HCT116 (cell line): ENCODE data around the gene REXO4. TPM values are rescaled to one million over a fixed set of nuclear protein-coding genes. Genes with fewer than 3 reads are reported as not detected.

ENCODE experiments used
- ATAC-seq: fragments of 200-7000 bp; cut with Tn5 transposase; 2 replicates; pipeline ENCODE4 v1.9.1; 2020; ENCODE audit warnings: mild to moderate bottlenecking, moderate library complexity
- BruUV-seq: library from RNA; stranded (reverse); fragments of 400-500 nt; replicated peaks from 2 replicates; lab custom pipeline; 2021; lab: Mats Ljungman, UMichigan
- CTCF ChIA-PET: fragments of 300-600 bp; sonication (Branson Sonifier 250); formaldehyde crosslinking; loops from one replicate; lab custom pipeline; 2021; ENCODE audit warnings: antibody characterized with exemption; lab: Charles Lee
- POLR2A ChIA-PET: fragments of 300-600, 350-600 bp; sonication (Branson Sonifier 250); formaldehyde crosslinking; loops from one replicate; lab custom pipeline; 2021; ENCODE audit warnings: antibody characterized with exemption; lab: Charles Lee
- RAD21 ChIA-PET, 2 experiments: fragments of 300-600 bp; sonication (Branson Sonifier 250); formaldehyde crosslinking; loops; one replicate each; lab custom pipeline; 2023; ENCODE audit warnings: low total read pairs in 2 of 2; ENCODE audit not compliant: uncharacterized antibody in 2 of 2, unreplicated experiment in 2 of 2, low non-redundant PET in 1 of 2; lab: Charles Lee
- DNase-seq: peaks from one replicate; pipeline ENCODE4 v3.0.0-alpha.2; 2010; ENCODE audit warnings: low read depth, low spot score
- H2AFZ ChIP-seq: fragments of 200-600 bp; shearing (Covaris generic), sonication (generic); 2 replicates; pipeline ENCODE4 v1.6.1; 2017; ENCODE audit warnings: low read depth, mixed run types, mixed read lengths, antibody characterized with exemption, low read length; ENCODE audit not compliant: poor library complexity, severe bottlenecking
- H3K27ac ChIP-seq: 2 replicates; pipeline ENCODE4 v1.5.1; 2012; ENCODE audit warnings: low read depth, low read length
- H3K27me3 ChIP-seq: fragments of 200-600 bp; sonication (generic); 2 replicates; pipeline ENCODE4 v1.6.1; 2016; ENCODE audit warnings: mixed run types, low read length, mixed read lengths; ENCODE audit not compliant: insufficient read depth
- H3K36me3 ChIP-seq, 2 experiments: fragments of 200-500 bp in 1 of 2; fragments of 200-600 bp in 1 of 2; sonication (Bioruptor generic) in 1 of 2; sonication (generic) in 1 of 2; 2 replicates each; pipeline versions ENCODE4 v1.5.1 to v1.6.1; 2014 to 2016; ENCODE audit warnings: low read length in 2 of 2, inconsistent platforms in 1 of 2, mixed read lengths in 1 of 2, mixed run types in 1 of 2; ENCODE audit not compliant: insufficient read depth in 2 of 2, control insufficient read depth in 1 of 2
- H3K4me1 ChIP-seq, 2 experiments: fragments of 200-600 bp in 1 of 2; sonication (generic) in 1 of 2; 2 replicates each; pipeline versions ENCODE4 v1.5.1 to v1.6.1; 2012 to 2017; ENCODE audit warnings: low read length in 2 of 2, inconsistent platforms in 1 of 2, mild to moderate bottlenecking in 1 of 2, mixed read lengths in 1 of 2, mixed run types in 1 of 2, moderate library complexity in 1 of 2; ENCODE audit not compliant: insufficient read depth in 2 of 2, control insufficient read depth in 1 of 2
- H3K4me2 ChIP-seq: fragments of 200-600 bp; sonication (generic); 2 replicates; pipeline ENCODE4 v1.6.1; 2017; ENCODE audit warnings: mixed run types, low read length, mixed read lengths
- H3K4me3 ChIP-seq, 2 experiments: fragments of 200-600 bp in 1 of 2; sonication (generic) in 1 of 2; replicated peaks in 1 of 2; 2 replicates each; pipeline ENCODE4 v1.5.1; 2011 to 2016; ENCODE audit warnings: low read length in 2 of 2, control low read depth in 1 of 2, low read depth in 1 of 2, mild to moderate bottlenecking in 1 of 2, mixed read lengths in 1 of 2, mixed run types in 1 of 2
- H3K79me2 ChIP-seq: fragments of 200-600 bp; sonication (generic); 2 replicates; pipeline ENCODE4 v1.6.1; 2017; ENCODE audit warnings: mild to moderate bottlenecking, mixed run types, low read length, moderate library complexity, mixed read lengths; ENCODE audit not compliant: insufficient read depth
- H3K9ac ChIP-seq: fragments of 200-600 bp; sonication (generic); 2 replicates; pipeline ENCODE4 v1.6.1; 2016; ENCODE audit warnings: low read length, mixed read lengths
- H3K9me2 ChIP-seq: fragments of 200-600 bp; sonication (generic), shearing (Covaris generic); 2 replicates; pipeline ENCODE4 v1.6.1; 2017; ENCODE audit warnings: mixed run types, mild to moderate bottlenecking, moderate library complexity; ENCODE audit not compliant: insufficient read depth
- H3K9me3 ChIP-seq, 2 experiments: fragments of 200-500 bp in 1 of 2; fragments of 200-600 bp in 1 of 2; sonication (Bioruptor generic) in 1 of 2; sonication (generic) in 1 of 2; 2 replicates each; pipeline ENCODE4 v1.6.1; 2014 to 2017; ENCODE audit warnings: low read length in 2 of 2, mixed read lengths in 2 of 2, inconsistent platforms in 1 of 2, low read depth in 1 of 2, mild to moderate bottlenecking in 1 of 2, mixed run types in 1 of 2, moderate library complexity in 1 of 2; ENCODE audit not compliant: control insufficient read depth in 1 of 2, insufficient read depth in 1 of 2
- H4K20me1 ChIP-seq: fragments of 200-600 bp; sonication (generic), shearing (Covaris generic); 2 replicates; pipeline ENCODE4 v1.6.1; 2017; ENCODE audit warnings: mixed run types, mild to moderate bottlenecking, moderate library complexity; ENCODE audit not compliant: insufficient read depth
- CBX3 ChIP-seq: IDR thresholded peaks from 2 replicates; pipeline ENCODE4 v1.6.1; 2012; ENCODE audit warnings: low read depth
- EGR1 ChIP-seq: IDR thresholded peaks from 2 replicates; pipeline ENCODE4 v1.6.1; 2012; ENCODE audit warnings: low read depth
- ELF1 ChIP-seq: IDR thresholded peaks from 2 replicates; pipeline ENCODE4 v1.6.1; 2012; ENCODE audit warnings: low read depth, borderline replicate concordance
- EZH2 ChIP-seq: fragments of 200-600 bp; sonication (generic); IDR thresholded peaks from 2 replicates; pipeline ENCODE4 v1.6.1; 2017; ENCODE audit warnings: antibody characterized with exemption, mixed run types
- FOSL1 ChIP-seq: IDR thresholded peaks from 2 replicates; pipeline ENCODE4 v1.6.1; 2012; ENCODE audit warnings: low read depth
- JUND ChIP-seq: IDR thresholded peaks from 2 replicates; pipeline ENCODE4 v1.6.1; 2012
- MAX ChIP-seq: IDR thresholded peaks from 2 replicates; pipeline ENCODE4 v1.6.1; 2012
- POLR2A ChIP-seq: IDR thresholded peaks from 2 replicates; pipeline ENCODE4 v1.7.0; 2011; ENCODE audit warnings: borderline replicate concordance; ENCODE audit not compliant: insufficient read depth, insufficient read length; ENCODE audit errors: extremely low read depth
- POLR2AphosphoS5 ChIP-seq: IDR thresholded peaks from 2 replicates; pipeline ENCODE4 v1.6.1; 2011; ENCODE audit warnings: mild to moderate bottlenecking, low read depth, low read length, moderate library complexity
- REST ChIP-seq: IDR thresholded peaks from 2 replicates; pipeline ENCODE4 v1.6.1; 2012; ENCODE audit warnings: low read depth
- SP1 ChIP-seq: IDR thresholded peaks from 2 replicates; pipeline ENCODE4 v1.6.1; 2012; ENCODE audit warnings: low read depth
- SRF ChIP-seq: IDR thresholded peaks from 2 replicates; pipeline ENCODE4 v1.6.1; 2012; ENCODE audit warnings: low read depth
- YY1 ChIP-seq: IDR thresholded peaks from 2 replicates; pipeline ENCODE4 v1.6.1; 2011; ENCODE audit warnings: low read length, low read depth, moderate library complexity, mild to moderate bottlenecking; ENCODE audit not compliant: insufficient replicate concordance; ENCODE audit errors: extremely low read depth
- ZBTB33 ChIP-seq: IDR thresholded peaks from 2 replicates; pipeline ENCODE4 v1.6.1; 2011; ENCODE audit warnings: mild to moderate bottlenecking, low read length, moderate library complexity; ENCODE audit not compliant: insufficient replicate concordance; ENCODE audit errors: extremely low read depth
- intact Hi-C: fragments of 100-400 bp; cut with micrococcal nuclease; formaldehyde crosslinking; loops from 2 replicates; pipeline ENCODE4 v1.10.0; 2022
- total RNA-seq: library from RNA; stranded (reverse); gene quantifications from one replicate; pipeline ENCODE4 v1.2.1, GENCODE V29; 2021; ENCODE audit not compliant: unreplicated experiment

Gene REXO4
- total RNA-seq, 1 experiment from 2014 or later, result 24.6 TPM

DNA sequence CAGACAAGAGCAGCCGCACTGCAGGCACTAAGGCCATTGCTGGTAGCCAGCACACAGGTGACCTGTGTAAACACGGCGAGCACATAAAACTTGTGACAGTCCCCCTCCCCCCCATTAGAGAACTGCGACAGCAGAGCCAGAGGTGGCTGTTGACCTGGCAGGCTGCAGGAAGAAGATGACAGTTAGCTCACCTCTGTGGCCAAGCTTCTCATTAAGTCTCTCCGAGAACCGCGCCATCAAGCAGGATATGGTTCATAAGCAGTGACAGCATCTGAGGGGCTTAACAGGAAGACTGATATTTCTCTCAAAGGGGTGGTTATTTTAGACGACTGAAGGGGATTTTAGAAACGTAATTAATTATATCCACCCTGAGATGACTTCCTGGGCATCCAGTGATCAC lies 47.1 kb downstream of the REXO4 start:
- H3K4me1 ChIP-seq, result peaks cover 5% of the 10 kb centered on the region in 2 experiments; a peak in 2 of 4 replicates

GRCh38 chr9:133369933-133370332 lies 47.9 kb downstream of the REXO4 start:
- peaks cover 89% of the 10 kb centered on the region for H3K79me2 ChIP-seq
- no peak overlapping the region for H3K9ac ChIP-seq
- intact Hi-C loops, result no loop called here
- H3K9me2 ChIP-seq, result no peaks in the 10 kb centered on the region
- no peak for ATAC-seq
- H2AFZ ChIP-seq, result no peak overlapping the region
- no peak for DNase-seq
- H3K9me3 ChIP-seq, result no peaks in the 10 kb centered on the region
- H3K4me1 ChIP-seq, result peaks cover 5% of the 10 kb centered on the region in 2 experiments; a peak in 2 of 4 replicates
- RAD21 ChIA-PET, result no interaction called here
- no peak overlapping the region for H3K27ac ChIP-seq
- peaks cover 9% of the 10 kb centered on the region; the same call in 1 of the 2 replicates for H4K20me1 ChIP-seq
- H3K27me3 ChIP-seq, result no peaks in the 10 kb centered on the region
- POLR2A ChIA-PET, result no interaction called here
- H3K36me3 ChIP-seq, result peaks cover 28 to 51% of the 10 kb centered on the region in 2 experiments; a peak in 3 of 4 replicates
- no peak overlapping the region for H3K4me3 ChIP-seq
- CTCF ChIA-PET, result no interaction called here
- no TSS peak for BruUV-seq
- no peak overlapping the region for H3K4me2 ChIP-seq
- TF ChIP-seq FOSL1 (no peak), JUND (no peak), YY1 (no peak), EGR1 (no peak), ZBTB33 (no peak), EZH2 (no peak), REST (no peak), POLR2A (no peak), MAX (no peak), SP1 (no peak), ELF1 (no peak), SRF (no peak), POLR2AphosphoS5 (no peak), CBX3 (no peak)

More for the DNA sequence above, 47.1 kb downstream of the REXO4 start:
- no peaks in the 10 kb centered on the region for H3K9me2 ChIP-seq
- H2AFZ ChIP-seq, result no peak overlapping the region
- H3K4me3 ChIP-seq, result no peak overlapping the region
- CTCF ChIA-PET, result no interaction called here
- peaks cover 9% of the 10 kb centered on the region; the same call in 1 of the 2 replicates for H4K20me1 ChIP-seq
- H3K27me3 ChIP-seq, result no peaks in the 10 kb centered on the region
- TF ChIP-seq YY1 (no peak), MAX (no peak)
- TF ChIP-seq, all 23 proteins: peak for 0
- Histone ChIP-seq H3K36me3 (peaks cover 23 to 45% of the 10 kb centered on the region in 2 experiments; a peak in 3 of 4 replicates), H3K79me2 (peaks cover 97% of the 10 kb centered on the region), H3K9me3 (no peaks in the 10 kb centered on the region), H3K27ac (no peak overlapping the region), H3K9ac (no peak overlapping the region), H3K4me2 (no peak overlapping the region)
- no TSS peak for BruUV-seq
- DNase-seq (no peak), ATAC-seq (no peak)
- ChIA-PET POLR2A (interaction anchor here (0.6 kb wide), 1 partner anchor 728 kb away, joined by 3 read pairs; no protein-coding TSS in a partner anchor), RAD21 (interaction anchor here in 1 of 2 experiments (0.6 kb wide), 1 partner anchor 89 kb away, joined by 4 read pairs; the partner anchor contains the start of gene CACFD1)
- intact Hi-C loops, result no loop called here
